ENCODE data around the gene KCTD10. TPM values are rescaled to one million over a fixed set of nuclear protein-coding genes. Genes with fewer than 3 reads are reported as not detected.

The KCTD10 gene
- polyA plus RNA-seq, 12 donors = 26.9 to 53.1 (median 32.3) TPM; not detected in 1

DNA sequence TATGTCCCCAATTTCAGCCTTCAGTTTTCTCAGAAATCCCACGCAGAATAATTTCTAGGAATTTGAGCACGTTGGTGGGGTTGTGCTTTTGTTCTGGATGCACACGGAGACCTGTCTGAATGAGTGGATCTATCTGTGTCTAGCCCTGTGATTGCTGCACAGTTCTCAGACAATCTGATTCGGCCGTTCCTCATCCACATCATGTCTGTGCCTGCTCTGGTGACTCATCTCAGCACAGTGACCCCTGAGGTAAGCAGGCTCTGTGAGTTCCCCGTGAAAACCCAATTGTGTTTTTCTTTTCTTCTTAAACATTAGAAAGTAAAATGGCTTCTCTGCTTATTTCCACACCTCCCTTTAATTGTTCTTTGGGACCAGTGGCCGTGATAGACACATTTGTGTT is 20.6 kb upstream of the KCTD10 start:
- DNase-seq = no peak

DNA sequence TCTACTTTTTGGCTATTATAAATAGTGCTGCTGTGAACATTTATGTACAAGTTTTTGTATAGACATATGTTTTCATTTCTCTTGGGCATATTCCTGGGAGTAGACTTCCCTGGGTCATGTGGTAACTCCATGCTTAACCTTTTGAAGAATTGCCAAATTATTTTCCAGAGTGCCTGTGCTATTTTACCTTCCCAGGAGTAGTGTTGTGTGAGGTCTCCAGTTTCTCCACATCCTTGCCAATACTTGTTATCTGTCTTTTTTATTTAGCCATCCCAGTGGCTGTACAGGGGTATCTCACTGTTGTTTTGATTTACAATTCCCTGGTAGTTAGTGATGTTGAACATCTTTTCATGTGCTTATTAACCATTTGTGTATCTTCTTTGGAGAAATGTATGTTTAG is 19.2 kb upstream of the KCTD10 start:
- no peak for DNase-seq

DNA sequence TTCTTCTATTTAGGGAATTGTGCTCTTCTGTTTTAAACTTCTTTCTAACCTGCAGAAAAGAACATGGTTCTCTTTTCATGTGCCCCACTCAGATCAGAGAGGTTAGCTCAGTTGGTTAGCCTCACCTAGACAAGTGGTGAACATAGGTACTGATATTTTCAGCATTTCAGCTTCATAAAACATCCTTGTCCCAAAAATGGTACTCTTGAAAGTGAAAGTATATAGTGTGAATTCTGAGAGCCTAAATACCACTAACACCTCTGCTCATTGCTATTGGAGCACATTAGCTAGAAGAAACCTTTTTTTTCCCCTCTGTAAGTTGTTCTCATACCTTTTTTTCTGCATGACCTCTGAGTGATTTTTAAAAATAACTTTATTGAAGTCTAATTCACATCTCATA is 17.9 kb upstream of the KCTD10 start:
- DNase-seq = no peak

DNA sequence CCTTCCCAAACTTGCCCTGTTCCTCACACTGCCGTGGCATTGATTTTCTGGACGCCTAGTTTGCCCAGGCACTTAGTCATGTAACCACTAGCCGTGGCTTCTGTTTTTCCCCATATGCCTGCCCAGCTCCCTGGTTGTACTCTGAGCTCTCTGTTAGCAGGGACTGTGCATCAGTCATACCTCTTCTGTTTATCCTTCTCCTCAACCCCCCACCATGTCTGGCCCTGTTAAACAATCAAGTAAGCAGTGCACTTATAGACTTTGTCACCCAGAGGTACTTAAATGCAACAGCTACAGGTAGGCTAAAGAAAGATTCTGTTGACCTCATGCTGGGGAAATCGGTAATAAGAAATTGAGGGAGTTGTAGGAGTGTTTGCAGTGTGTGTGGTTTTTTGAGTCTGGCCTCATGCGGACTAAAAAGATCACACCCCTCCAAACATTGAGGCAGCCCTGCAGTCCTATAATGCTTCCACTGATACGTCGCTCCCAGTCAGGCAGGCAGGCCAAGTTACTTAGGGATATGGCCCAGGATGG is 17.3 kb upstream of the KCTD10 start:
- DNase-seq = no peak

DNA sequence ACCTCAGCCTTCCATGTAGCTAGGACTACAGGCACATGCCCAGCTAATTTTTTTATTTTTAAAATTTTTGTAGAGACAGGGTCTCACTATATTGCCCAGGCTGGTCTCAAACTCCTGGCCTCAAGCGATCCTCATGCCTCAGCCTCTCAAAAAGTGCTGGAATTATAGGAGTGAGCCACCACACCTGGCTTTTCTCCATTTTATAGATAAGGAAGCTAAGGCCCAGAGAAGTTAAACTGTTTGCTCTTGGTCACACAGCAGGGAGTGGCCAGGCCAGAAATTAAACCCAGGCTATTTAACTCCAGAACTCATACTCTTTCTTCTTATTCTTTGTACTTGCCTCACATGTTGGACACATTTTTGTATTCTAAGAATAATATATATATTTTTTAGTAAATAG is 16.8 kb upstream of the KCTD10 start:
- DNase-seq = no peak

DNA sequence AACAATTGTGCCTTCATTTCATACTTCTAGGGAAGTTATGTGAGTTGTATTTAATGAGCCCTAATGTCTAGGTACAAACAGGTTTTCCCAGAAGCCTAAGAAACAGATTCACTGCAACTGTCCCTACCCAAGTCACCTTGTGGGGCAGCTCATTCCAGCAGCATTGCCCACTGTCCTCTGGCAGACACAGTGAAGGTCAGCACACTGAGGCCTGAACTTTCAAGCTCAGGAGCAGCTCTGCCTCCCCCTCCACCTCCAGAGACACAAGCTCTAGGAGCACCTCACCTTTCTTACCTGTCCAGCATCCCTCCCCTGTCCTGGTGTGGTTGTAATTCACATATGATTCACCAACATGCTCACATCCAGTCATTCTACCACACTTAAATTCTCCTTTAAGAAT is 16.0 kb upstream of the KCTD10 start:
- DNase-seq = no peak

DNA sequence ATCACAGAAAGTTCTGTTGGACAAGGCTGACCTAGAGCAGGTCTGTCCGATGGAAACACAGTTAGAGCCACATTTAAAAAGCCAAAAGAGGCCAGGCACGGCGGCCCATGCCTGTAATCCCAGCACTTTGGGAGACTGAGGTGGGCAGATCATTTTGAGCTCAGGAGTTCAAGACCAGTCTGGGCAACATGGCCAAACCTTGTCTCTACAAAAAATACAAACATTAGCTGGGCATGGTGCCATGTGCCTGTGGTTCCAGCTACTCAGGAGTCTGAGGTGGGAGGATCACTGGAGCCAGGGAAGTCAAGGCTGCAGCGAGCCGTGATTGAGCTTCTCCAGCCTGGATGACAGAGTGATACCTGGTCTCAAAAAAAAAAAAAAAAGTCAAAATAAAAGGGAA is 15.3 kb upstream of the KCTD10 start:
- no peak for DNase-seq

DNA sequence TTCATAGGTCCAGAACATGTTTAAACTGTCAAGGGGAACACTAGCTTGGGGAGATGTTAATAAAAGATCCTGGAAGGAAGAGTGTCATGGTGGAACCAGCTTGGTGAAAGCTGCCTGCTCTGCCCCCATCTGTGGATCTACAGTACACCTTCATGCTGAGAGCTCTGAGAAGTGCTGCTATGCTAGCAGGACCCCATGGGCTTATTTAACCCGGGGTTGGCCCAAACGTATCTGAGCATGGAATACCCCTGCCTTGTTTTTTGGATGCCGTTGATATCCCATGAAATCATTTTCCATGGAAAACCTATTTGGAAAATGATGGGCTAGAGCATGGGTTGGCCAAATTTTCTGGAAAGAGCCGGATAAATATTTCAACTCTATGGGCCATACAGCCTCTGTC is 14.6 kb upstream of the KCTD10 start:
- no peak for DNase-seq

DNA sequence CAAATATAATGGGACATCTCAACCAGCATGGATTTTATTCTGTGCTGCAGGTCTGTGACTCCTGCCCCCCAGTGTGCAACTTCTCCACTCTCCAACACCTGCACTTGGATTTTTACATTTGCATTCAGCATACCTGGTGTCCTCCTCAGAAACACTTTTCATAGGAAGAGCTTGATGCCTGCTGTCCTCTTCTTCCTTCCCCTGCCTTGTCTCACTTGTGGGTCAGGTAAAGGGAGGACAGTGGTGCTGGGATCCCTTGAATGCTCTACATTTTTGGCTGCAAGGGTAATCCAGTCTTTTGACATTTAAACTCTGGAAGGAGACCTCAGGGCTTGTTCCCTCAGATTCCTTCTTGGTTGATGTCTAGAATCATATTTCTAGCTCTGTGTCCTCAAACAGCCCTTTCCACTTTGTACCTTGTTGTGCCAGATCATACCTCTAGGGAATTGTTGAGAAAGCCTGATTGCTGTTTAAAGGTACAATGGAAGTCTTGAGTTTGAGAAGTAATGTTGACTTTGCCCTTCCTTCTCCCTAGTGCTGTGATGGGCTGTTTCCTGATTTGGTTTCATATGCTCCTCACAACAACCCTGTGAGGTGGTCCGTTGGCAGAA is 13.0 kb upstream of the KCTD10 start:
- DNase-seq = no peak

DNA sequence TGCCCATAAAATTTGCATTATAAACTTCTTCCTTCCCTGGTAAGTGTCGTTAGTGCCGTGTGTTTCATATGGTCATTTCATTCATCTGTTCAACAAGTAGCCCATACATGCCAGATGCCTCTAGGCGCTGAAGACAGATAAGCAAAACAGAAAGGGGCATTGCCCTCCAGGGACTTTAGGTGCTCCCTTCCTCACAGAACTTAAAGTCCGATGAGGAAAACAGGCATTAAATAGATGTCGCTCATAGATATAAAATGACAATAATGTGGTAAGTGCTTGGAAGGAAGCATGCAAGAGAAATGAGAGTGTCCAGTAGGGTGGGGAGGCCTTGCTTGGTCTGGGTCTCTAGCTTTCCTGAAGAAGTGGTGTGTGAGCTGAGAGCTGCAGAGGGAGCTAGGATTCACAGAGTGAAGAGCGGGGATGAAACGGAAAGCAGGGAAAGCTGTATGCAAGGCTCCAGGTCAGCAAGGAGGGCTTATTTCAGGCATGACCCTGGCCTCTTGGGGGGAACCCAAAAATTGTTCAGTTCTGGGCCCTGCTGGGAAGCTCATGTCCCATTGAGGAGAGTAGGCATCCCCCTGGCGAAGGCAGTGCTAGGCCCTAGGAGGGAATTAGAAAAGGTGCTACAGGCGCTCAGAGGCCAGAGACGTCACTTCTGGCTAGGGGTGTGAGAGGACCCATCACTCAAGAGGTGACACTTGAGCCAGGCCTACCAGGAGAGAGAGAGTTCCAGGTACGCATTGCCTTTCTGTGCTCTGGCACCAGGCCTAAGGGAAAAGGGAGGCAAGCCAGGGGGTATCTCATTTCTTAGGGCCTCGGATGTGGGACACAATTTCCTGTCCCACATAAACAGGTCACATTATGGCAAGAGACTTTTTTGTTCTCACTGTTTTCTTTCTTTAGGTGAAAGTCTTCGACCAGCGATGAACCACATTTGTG is 12.2 kb upstream of the KCTD10 start:
- DNase-seq = no peak

DNA sequence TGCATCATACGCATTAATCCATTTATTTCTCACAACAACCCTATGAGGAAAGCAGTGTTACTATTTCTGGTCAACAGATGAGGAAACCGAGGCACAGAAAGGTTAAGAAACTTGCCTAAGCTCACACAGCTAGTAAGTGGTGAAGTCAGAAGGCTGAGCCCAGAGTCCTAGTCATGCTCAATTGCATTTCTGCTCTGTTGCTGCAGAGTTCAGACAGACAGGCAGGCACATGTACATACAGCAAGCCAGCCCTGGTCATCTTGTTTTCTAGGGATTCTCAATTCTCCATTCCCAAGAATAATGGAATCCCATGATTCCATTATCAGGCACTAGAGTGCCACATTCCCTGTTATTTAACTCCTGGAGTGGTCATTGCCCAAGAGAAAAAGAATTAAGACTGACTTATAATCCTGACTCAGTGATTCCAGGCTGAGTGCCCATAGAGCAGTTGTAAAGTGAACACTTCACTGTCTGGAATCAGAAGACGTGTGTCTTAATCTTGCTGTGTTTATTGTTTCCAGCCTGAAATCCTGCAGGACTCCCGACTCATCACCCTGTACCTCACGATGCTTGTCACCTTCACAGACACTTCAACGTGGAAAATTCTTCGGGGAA is 11.1 kb upstream of the KCTD10 start:
- DNase-seq = no peak

DNA sequence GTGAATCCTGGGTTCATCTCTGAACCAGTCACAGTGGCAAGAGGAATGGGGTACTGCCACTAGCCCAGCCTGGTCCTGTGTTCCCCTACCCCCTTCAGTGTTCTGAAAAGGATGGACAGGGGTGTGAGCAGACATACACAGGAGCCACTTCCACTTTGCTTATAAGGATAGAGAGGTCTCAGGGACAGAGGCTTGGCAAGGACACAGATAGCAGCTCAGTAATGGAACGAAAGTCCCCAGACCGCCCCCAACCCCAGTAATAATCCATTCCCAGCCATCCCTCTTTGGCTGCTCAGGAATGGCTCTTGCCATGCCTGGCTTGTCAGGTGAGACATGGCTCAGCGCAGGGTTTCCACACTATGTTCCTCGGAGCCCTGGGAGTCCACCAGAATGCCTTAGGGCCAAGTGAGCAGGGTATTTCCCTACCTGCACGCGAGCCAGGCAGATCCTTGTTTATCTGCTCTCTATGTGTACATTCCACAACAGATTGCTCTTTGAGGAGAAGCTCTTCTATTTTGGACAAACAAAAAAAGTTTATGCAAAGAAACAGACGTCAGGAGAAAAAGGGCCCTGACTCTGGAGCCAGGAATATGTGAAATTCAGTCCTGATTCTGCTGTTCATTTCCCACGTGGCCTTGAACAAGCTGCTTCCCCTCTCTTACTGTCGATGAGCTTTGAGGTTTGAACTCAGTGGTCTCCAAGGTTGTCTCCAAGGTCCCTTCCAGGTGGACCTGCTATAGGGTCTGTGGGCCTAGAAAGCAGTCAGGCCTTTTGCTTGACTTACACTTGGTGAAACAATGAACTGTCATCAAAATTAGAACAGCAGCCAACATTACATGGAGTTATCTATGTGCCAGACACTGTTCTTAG is 10.3 kb upstream of the KCTD10 start:
- DNase-seq = no peak

DNA sequence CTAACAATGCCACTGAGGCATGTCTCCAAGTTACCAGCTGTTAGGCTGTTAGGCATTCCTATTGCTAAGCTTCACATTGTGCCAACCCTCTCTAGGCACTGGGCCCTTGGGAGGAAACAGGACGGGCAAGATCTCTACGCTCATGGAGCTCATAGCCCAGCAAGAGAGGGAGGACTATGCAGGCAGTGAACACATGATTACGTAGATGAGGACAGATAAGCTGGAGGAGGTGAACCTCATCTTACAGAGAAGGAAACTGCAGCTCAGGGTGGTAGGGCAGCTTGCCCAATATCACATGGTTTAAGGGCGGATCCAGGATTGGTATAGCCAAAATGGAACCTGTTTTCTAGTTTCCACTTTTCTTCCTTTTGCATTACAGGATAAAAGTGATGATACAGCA is 8.1 kb upstream of the KCTD10 start:
- DNase-seq = no peak

DNA sequence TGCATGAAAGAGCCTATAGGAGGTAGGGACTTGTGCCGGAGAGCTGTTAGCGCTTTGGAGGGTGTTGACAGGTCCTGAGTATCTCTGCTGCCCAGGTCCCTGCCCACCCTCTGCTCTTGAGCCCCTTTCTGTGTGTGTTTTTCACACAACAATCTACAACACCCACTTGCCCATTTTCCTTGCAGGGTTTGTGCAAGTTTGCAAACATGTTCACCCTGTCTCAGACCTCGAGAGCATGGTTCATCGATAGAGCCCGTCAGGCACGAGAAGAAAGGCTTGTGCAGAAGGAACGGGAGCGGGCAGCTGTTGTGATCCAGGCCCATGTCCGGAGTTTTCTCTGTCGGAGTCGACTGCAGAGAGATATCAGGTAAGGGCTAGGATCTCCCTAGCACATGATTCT is 6.2 kb upstream of the KCTD10 start:
- no peak for DNase-seq

DNA sequence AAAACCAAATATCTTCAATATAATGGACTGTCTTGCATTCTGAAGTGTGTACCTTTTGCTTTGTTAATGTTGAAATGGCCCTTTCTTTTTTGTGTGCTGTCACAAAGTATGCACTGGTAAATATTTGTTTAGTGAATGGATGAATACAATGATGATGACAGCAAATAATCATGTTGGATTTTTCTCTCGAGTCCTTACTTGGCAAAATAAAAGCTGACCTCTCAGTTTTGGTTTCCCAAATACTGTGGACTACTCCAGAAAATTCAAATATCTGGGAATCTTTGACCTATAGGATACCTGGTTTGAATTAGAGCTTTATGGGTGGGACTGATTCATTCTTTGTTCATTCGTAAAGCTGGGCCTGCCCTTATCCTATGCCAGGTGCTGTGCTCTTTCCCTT is 5.8 kb upstream of the KCTD10 start:
- DNase-seq = no peak

DNA sequence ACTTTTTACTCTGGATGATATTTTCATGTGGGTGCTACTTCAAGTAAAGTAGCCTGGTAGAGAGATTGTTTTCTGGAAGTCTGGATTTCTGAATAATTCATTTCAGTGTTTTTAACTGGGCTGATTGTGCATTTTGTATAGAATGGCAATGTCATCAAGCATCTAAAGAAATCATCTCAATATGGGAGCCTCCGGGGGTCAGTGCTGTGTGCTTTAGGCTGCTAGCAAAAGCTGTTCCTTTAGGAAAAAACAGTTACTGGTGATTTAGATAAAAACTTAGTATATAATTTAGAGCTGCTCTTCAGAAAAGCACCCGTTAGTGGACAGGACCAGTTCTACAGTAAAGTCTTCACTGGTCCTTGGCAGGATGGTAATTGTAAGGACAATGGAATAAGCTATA is 5.4 kb upstream of the KCTD10 start:
- no peak for DNase-seq

DNA sequence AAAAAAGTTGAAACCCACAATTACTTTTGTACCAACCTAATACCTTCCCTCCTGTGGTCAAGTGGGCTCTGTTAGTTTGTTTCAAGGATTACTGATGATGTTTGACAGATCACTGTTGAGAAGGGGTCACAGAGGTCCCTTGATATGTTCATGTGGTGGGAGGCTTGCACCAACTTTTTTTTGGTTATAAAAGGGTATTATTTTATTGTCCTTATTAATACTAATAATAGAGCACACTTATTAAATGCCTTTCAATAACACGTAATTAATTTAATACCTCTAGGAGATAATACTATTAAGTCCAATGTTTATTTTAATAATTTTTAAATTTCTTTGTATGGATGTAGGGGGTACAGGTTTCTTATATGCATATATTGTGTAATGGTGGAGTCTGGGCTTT is 4.8 kb upstream of the KCTD10 start:
- DNase-seq = no peak

DNA sequence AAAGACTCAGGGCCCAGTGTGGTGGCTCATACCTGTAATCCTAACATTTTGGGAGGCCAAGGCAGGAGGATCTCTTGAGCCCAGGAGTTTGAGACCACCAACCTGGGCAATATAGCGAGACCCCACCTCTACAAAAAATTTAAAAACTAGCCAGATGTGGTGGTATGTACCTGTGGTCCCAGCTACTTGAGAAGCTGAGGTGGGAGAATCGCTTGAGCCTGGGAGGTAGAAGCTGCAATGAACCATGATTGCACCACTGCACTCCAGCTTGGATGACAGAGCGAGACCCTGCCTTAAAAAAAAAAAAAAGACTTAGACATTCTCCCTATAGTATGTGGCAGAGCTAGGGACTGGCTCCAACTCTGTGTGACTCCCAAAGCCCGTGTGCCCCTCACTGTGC is 3.3 kb upstream of the KCTD10 start:
- DNase-seq = no peak

DNA sequence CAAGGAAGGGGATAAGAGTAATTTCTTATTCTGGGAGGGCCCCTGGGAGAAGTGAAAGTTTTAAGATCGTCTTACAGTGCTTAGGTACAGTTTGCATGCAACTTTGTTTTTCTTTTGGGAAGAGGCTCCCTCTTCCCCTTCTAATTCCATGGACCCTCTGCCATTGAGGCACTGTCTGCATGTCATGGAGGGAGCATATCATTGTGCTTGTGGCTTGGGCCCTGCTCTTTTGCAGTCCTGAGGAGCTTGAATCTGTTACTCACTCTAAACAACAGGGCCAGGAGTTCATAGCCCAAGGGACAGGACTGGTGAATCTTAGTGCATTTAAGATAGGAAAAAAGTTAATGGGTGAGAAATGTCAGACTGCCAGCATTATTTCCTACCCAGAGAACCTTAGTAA is 2.7 kb upstream of the KCTD10 start:
- no peak for DNase-seq

DNA sequence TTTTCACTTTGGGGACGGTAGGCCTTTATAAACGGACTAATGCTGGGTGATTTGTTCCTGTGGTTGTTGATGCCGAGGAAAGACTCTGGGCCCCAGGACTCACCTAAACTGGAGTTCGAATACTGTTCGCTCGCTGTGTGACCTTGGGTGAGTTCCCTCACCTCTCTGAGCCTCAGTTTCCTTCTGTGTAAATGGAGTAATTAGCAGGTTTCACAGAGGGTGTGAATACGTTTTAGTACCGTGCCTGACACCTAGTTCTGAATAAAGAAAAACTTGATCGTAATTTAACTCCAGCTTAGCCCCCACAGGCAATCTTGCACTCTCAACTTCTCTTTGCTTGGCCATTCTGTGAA is 839 bp upstream of the KCTD10 start:
- no peak for DNase-seq

DNA sequence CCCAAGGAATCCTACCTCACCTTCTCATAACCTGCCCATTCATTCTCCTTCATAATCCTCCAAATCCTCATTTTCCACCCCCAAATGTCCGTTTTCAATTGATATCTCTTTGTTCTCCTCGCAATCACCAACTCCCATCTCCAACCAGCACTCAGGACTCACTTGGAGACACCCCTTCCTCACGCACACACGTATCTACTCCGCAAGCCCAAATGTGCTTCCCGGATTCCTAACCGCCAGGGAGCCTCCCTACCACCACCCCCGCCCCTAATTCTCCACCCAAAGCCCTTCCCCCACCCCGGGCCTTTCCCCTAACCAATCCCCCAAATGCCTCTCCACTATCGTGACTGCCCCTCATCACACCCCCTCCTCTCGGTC is 304 bp downstream of the KCTD10 start:
- no peak for DNase-seq
